ENCODE measurements around the gene SUGCT. TPM values are rescaled to one million over a fixed set of nuclear protein-coding genes. Genes with fewer than 3 reads are reported as not detected.

The SUGCT gene
- total and polyA plus RNA-seq, 9 of the 15 experiments (the other 6 are each of a cell fraction or from before 2014, with no cell fraction given), result 0.58 to 2.5 (median 1.4) TPM

GRCh38 chr7:40354711-40355110, 219.9 kb downstream of the SUGCT start:
- ATAC-seq, result no peak
- FAIRE-seq, result no peak
- TF ChIP-seq, protein P1, sequence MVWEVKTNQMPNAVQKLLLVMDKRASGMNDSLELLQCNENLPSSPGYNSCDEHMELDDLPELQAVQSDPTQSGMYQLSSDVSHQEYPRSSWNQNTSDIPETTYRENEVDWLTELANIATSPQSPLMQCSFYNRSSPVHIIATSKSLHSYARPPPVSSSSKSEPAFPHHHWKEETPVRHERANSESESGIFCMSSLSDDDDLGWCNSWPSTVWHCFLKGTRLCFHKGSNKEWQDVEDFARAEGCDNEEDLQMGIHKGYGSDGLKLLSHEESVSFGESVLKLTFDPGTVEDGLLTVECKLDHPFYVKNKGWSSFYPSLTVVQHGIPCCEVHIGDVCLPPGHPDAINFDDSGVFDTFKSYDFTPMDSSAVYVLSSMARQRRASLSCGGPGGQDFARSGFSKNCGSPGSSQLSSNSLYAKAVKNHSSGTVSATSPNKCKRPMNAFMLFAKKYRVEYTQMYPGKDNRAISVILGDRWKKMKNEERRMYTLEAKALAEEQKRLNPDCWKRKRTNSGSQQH (CRISPR knock-in tag; IDR thresholded peaks at IDR 0.05), result no peak
- TF ChIP-seq E4F1 (CRISPR knock-in tag; IDR thresholded peaks at IDR 0.05; ENCODE audit: borderline replicate concordance) (no peak), RBM39 (optimal IDR thresholded peaks at IDR 0.05; ENCODE audit: low read depth, low read length) (no peak), POLR2H (tag; IDR thresholded peaks at IDR 0.05; ENCODE audit: low read depth) (no peak), FIP1L1 (IDR thresholded peaks at IDR 0.05; ENCODE audit: low read depth, low read length, poor library complexity, severe bottlenecking) (no peak), NEUROD1 (IDR thresholded peaks at IDR 0.05; ENCODE audit: borderline replicate concordance, low read depth, low read length, partially characterized antibody) (no peak), ESRRA (IDR thresholded peaks at IDR 0.05; ENCODE audit: borderline replicate concordance, low read depth) (no peak), ZEB2 (IDR thresholded peaks at IDR 0.05) (no peak), THRAP3 (IDR thresholded peaks at IDR 0.05; ENCODE audit: borderline replicate concordance) (no peak), HDAC2 (IDR thresholded peaks at IDR 0.05) (no peak), MLX (CRISPR knock-in tag; conservative IDR thresholded peaks at IDR 0.05) (no peak), ELF4 (CRISPR knock-in tag; IDR thresholded peaks at IDR 0.05) (no peak), CHD4 (IDR thresholded peaks at IDR 0.05; ENCODE audit: insufficient read depth, insufficient replicate concordance, low read depth, low read length, poor library complexity, severe bottlenecking) (no peak), BACH1 (tag; IDR thresholded peaks at IDR 0.05) (no peak), THAP7 (CRISPR knock-in tag; IDR thresholded peaks at IDR 0.05) (no peak), TEAD4 (IDR thresholded peaks at IDR 0.05; ENCODE audit: low read length) (no peak), TEAD4 (CRISPR knock-in tag; IDR thresholded peaks at IDR 0.05; ENCODE audit: borderline replicate concordance) (no peak)

More at GRCh38 chr7:40354711-40355110, 219.9 kb downstream of the SUGCT start:
- H3K4me1 ChIP-seq (replicated peaks in 1 of 2; ENCODE audit: control insufficient read depth in 2 of 2, insufficient read depth in 2 of 2, low read length in 2 of 2), result no peaks in the 10 kb centered on the region; a peak in 1 of 5 replicates
- no peaks in the 10 kb centered on the region for H3K27me3 ChIP-seq (ENCODE audit: control insufficient read depth in 2 of 2, insufficient read depth in 2 of 2, low read length in 2 of 2)
- 10% methylated on average over 2 of the region's 2 CpGs for WGBS (ENCODE audit: insufficient coverage, low coverage, missing lambda C conversion rate)
- no peaks in the 10 kb centered on the region for H4K20me1 ChIP-seq (replicated peaks; ENCODE audit: control insufficient read depth, insufficient read depth, low read length)
- in situ Hi-C loops (cut with MboI) (no loop called here), intact Hi-C loops (cut with micrococcal nuclease) (no loop called here)
- ChIA-PET CTCF (ENCODE audit: low intra/inter-chr PET ratio) (no interaction called here), POLR2A (no interaction called here)
- H3K9me1 ChIP-seq (ENCODE audit: control insufficient read depth, insufficient read depth, low read length), result no peaks in the 10 kb centered on the region
- H3K9ac ChIP-seq (ENCODE audit: insufficient read depth in 1 of 2, low read depth in 2 of 2, low read length in 2 of 2), result no peak overlapping the region
- no peak overlapping the region for H3K4me2 ChIP-seq (ENCODE audit: insufficient read depth, low read length)
- H3K79me2 ChIP-seq (ENCODE audit: control insufficient read depth, insufficient read depth, low read length), result no peaks in the 10 kb centered on the region
- H3K9me3 ChIP-seq (replicated peaks; ENCODE audit: control insufficient read depth, insufficient read depth, low read depth, low read length), result no peaks in the 10 kb centered on the region
- no peak overlapping the region for H3K27ac ChIP-seq (ENCODE audit: extremely low read depth, low read depth, low read length)
- no peak overlapping the region for H3K4me3 ChIP-seq
- H3K36me3 ChIP-seq (ENCODE audit: control insufficient read depth, insufficient read depth, low read length), result no peaks in the 10 kb centered on the region
- H2AFZ ChIP-seq (ENCODE audit: low read depth, low read length), result no peak overlapping the region
- no TSS peak for BruUV-seq (replicated peaks)
- no peak for DNase-seq (ENCODE audit: extremely low read depth in 1 of 4, low spot score in 3 of 4)

Data from K562 (cell line).